GM12864 (cell line): ENCODE measurements around the gene PHRF1.
A peak's percentile ranks its signal among the peaks of the same experiment; 100 is the strongest.

ENCODE experiments used
- DNase-seq: peaks from one replicate; pipeline ENCODE4 v3.0.0-alpha.2; 2011; ENCODE audit warnings: low read depth
- H3K4me3 ChIP-seq: 2 replicates; pipeline ENCODE4 v1.5.1; 2011; ENCODE audit warnings: mild to moderate bottlenecking, low read depth, low read length, control low read depth
- TF ChIP-seq, protein P1 (sequence below): IDR thresholded peaks from 2 replicates; pipeline ENCODE4 v1.5.1; 2011; ENCODE audit warnings: low read depth, mild to moderate bottlenecking, moderate library complexity, low read length, control low read depth, inconsistent platforms; ENCODE audit errors: missing control alignments

PHRF1 gene

DNA sequence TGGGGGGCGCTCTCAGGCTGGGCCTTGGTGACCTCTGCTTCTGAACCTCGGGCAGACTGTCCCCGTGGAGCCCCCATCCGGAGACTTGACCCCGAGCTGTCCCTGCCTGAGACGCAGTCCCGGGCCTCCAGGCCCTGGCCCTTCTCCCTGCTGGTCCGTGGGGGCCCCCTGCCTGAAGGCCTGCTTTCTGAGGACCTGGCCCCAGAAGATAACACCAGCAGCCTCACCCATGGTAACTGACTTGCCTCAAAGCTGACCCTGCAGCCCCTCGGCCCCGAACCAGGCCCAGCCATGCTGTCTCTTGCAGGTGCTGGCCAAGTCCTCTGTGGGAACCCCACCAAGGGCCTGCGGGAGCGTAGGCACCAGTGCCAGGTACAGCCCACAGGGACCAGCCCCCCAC lies 24.7 kb upstream of the PHRF1 start:
- no peak for DNase-seq
- H3K4me3 ChIP-seq = no peak overlapping the region
- TF ChIP-seq, protein P1, sequence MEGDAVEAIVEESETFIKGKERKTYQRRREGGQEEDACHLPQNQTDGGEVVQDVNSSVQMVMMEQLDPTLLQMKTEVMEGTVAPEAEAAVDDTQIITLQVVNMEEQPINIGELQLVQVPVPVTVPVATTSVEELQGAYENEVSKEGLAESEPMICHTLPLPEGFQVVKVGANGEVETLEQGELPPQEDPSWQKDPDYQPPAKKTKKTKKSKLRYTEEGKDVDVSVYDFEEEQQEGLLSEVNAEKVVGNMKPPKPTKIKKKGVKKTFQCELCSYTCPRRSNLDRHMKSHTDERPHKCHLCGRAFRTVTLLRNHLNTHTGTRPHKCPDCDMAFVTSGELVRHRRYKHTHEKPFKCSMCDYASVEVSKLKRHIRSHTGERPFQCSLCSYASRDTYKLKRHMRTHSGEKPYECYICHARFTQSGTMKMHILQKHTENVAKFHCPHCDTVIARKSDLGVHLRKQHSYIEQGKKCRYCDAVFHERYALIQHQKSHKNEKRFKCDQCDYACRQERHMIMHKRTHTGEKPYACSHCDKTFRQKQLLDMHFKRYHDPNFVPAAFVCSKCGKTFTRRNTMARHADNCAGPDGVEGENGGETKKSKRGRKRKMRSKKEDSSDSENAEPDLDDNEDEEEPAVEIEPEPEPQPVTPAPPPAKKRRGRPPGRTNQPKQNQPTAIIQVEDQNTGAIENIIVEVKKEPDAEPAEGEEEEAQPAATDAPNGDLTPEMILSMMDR = no peak

GRCh38 chr11:553083-553987 lies 22.9 kb upstream of the PHRF1 start:
- H3K4me3 ChIP-seq = no peak overlapping the region
- DNase-seq = no peak
- TF ChIP-seq, protein P1 = no peak

DNA sequence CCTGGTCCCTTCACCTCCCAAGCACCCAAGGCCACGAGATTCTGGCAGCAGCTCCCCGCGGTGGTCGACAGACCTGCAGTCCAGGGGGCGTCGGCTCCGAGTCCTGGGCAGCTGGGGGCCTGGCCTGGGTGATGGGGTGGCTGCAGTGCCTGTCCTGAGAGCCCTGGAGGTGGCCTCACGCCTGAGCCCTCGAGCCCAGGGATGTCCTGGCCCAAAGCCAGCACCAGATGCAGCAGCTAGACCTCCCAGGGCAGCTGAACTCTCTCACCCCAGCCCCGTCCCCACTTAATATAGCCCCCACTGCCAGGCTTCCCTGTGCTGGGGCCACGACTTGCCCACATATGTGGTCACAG lies 22.3 kb upstream of the PHRF1 start:
- no peak for DNase-seq
- no peak overlapping the region for H3K4me3 ChIP-seq
- TF ChIP-seq, protein P1 = no peak

DNA sequence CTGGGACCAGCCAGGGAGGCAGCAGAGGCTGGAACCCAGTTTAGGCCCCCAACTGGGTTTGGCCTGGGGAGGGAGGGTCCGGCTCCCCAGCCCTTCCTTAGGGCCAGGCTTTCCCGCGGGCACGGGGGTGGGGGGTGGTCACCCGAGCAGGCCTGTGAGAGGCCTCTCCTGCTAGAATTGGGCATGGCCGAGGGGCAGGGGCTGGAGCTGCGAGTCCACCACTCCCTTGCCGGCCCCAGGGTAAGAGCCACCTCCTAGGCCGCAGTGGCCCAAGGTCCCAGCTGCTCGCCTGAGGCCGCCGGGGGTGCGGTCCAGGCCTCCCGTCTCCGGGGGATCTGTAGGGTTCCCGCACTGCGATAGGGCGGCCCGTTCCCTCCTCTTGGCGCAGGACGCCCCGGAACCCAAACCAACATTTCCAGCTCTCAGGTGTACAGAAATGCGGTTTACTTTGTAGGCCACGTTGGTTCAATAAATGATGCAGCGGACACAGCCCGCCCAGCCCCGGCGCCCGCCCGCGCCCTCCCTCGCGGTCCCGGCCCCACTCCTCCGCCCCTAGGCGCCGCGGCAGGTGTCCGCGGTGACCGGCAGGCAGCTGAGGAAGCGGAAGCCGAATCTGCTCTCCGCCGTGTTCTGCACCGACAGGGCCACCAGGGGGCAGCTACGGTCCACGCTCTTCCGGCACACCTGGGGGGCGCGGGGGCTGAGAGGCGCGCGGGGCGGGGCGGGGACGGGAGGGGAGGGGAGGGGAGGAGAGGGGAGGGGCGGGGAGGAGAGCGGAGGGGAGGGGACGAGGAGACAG lies 21.6 kb upstream of the PHRF1 start:
- peak; percentile 49 for DNase-seq
- TF ChIP-seq, protein P1 = peak; percentile 71
- peak overlapping the region; percentile 46 for H3K4me3 ChIP-seq

- H3K4me3 ChIP-seq = peak overlapping the region; percentile 9; the same call in 1 of the 2 replicates
- TF ChIP-seq, protein P1 = no peak
- DNase-seq = no peak
These were observed 21.0 kb upstream of the PHRF1 start for GRCh38 chr11:555227-555779.

- no peak overlapping the region for H3K4me3 ChIP-seq
- TF ChIP-seq, protein P1 = no peak
- no peak for DNase-seq
These were observed 20.2 kb upstream of the PHRF1 start for GRCh38 chr11:555780-556661.
